B cell (primary cell): ENCODE data around the gene ZNF423. TPM values are rescaled to one million over a fixed set of nuclear protein-coding genes. Genes with fewer than 3 reads are reported as not detected.

ENCODE experiments used
- ATAC-seq: fragments of 200-7000 bp; cut with Tn5 transposase; one replicate; pipeline ENCODE4 v1.10.0; 2021; ENCODE audit warnings: low read depth, mild to moderate bottlenecking, moderate number of reproducible peaks, moderate library complexity
- CTCF ChIA-PET: fragments of 350-600 bp; sonication (Branson Sonifier 250); formaldehyde crosslinking; loops from one replicate; lab custom pipeline; 2021; ENCODE audit warnings: antibody characterized with exemption, inconsistent platforms; lab: Charles Lee
- POLR2A ChIA-PET: fragments of 350-600 bp; sonication (Branson Sonifier 250); formaldehyde crosslinking; loops from one replicate; lab custom pipeline; 2021; ENCODE audit warnings: antibody characterized with exemption; lab: Charles Lee
- DNase-seq: peaks from one replicate; pipeline ENCODE4 v3.0.0; 2013
- H2AFZ ChIP-seq: 2 replicates; pipeline ENCODE4 v1.6.1; 2012; ENCODE audit warnings: mild to moderate bottlenecking, low read depth, low read length; ENCODE audit not compliant: insufficient read depth, poor library complexity, severe bottlenecking
- H3K27ac ChIP-seq, 2 donors: 1 replicate in 1 of 2; 2 replicates in 1 of 2; pipeline ENCODE4 v1.5.1; 2012 to 2013; ENCODE audit warnings: low read length in 2 of 2, mild to moderate bottlenecking in 2 of 2, moderate library complexity in 1 of 2
- H3K27me3 ChIP-seq, 4 experiments: fragments of 200-600 bp in 1 of 4; sonication (generic) in 1 of 4; replicated peaks in 1 of 4; 1 replicate in 2 of 4; 2 replicates in 2 of 4; pipeline versions ENCODE4 v1.6.1 to v1.7.0; 2013 to 2016; ENCODE audit warnings: low read length in 3 of 4, mild to moderate bottlenecking in 2 of 4, mixed read lengths in 1 of 4, moderate library complexity in 1 of 4; ENCODE audit not compliant: insufficient read depth in 4 of 4, control insufficient read depth in 3 of 4; ENCODE audit errors: control extremely low read depth in 1 of 4
- H3K36me3 ChIP-seq, 2 experiments: replicated peaks in 1 of 2; 1 replicate in 1 of 2; 2 replicates in 1 of 2; pipeline versions ENCODE4 v1.6.1 to v1.7.1; 2013; ENCODE audit warnings: low read length in 1 of 2; ENCODE audit not compliant: insufficient read depth in 2 of 2, control insufficient read depth in 1 of 2; ENCODE audit errors: control extremely low read depth in 1 of 2, extremely low read depth in 1 of 2
- H3K4me1 ChIP-seq, 2 donors: fragments of 200-600 bp in 1 of 2; sonication (generic) in 1 of 2; 1 replicate in 1 of 2; 2 replicates in 1 of 2; pipeline versions ENCODE4 v1.5.1 to v1.6.1; 2013 to 2017; ENCODE audit warnings: low read length in 2 of 2; ENCODE audit not compliant: control insufficient read depth in 2 of 2, insufficient read depth in 2 of 2
- H3K4me2 ChIP-seq: replicated peaks from 2 replicates; pipeline ENCODE3; 2012; ENCODE audit warnings: mild to moderate bottlenecking, low read depth, low read length; ENCODE audit not compliant: poor library complexity, severe bottlenecking
- H3K4me3 ChIP-seq, 5 experiments: fragments of 200-600 bp in 1 of 5; sonication (generic) in 1 of 5; 1 replicate in 3 of 5; 2 replicates in 2 of 5; pipeline versions ENCODE4 v1.5.1 to v1.7.0; 2011 to 2016; ENCODE audit warnings: low read length in 4 of 5, mild to moderate bottlenecking in 4 of 5, low read depth in 2 of 5, control low read depth in 1 of 5, moderate library complexity in 1 of 5; ENCODE audit not compliant: insufficient read depth in 1 of 5; ENCODE audit errors: control extremely low read depth in 1 of 5, extremely low read depth in 1 of 5
- H3K79me2 ChIP-seq: fragments of 200-600 bp; sonication (generic); one replicate; pipeline ENCODE4 v1.6.0; 2016; ENCODE audit warnings: low read length; ENCODE audit not compliant: control insufficient read depth, insufficient read depth
- H3K9ac ChIP-seq: fragments of 200-600 bp; sonication (generic); 2 replicates; pipeline ENCODE4 v1.6.1; 2017; ENCODE audit warnings: mild to moderate bottlenecking, low read length, moderate library complexity
- H3K9me3 ChIP-seq, 3 donors: one replicate each; pipeline versions ENCODE4 v1.6.1 to v1.7.1; 2013; ENCODE audit warnings: low read length in 2 of 3; ENCODE audit not compliant: control insufficient read depth in 2 of 3, insufficient read depth in 1 of 3; ENCODE audit errors: control extremely low read depth in 1 of 3
- H4K20me1 ChIP-seq: 2 replicates; pipeline ENCODE4 v1.6.0; 2012; ENCODE audit warnings: mild to moderate bottlenecking, low read length; ENCODE audit not compliant: insufficient read depth, control insufficient read depth, poor library complexity, severe bottlenecking
- H3K27ac Mint-ChIP-seq: one replicate; pipeline ENCODE4 v1.8.0; 2021; ENCODE audit warnings: mixed read lengths
- H3K27me3 Mint-ChIP-seq: one replicate; pipeline ENCODE4 v1.8.0; 2021; ENCODE audit warnings: mixed read lengths
- H3K4me1 Mint-ChIP-seq: one replicate; pipeline ENCODE4 v1.8.0; 2021; ENCODE audit warnings: mixed read lengths
- H3K4me3 Mint-ChIP-seq: one replicate; pipeline ENCODE4 v1.8.0; 2021; ENCODE audit warnings: mixed read lengths
- H3K9me3 Mint-ChIP-seq: one replicate; pipeline ENCODE4 v1.8.0; 2022; ENCODE audit warnings: mixed read lengths; ENCODE audit not compliant: insufficient read depth
- EZH2 ChIP-seq: IDR thresholded peaks from 2 replicates; pipeline ENCODE4 v1.6.1; 2012; ENCODE audit warnings: borderline replicate concordance, low read depth, mild to moderate bottlenecking, moderate library complexity, low read length; ENCODE audit not compliant: insufficient read depth, poor library complexity, severe bottlenecking
- WGBS: methylation state at CpG from one replicate; pipeline ENCODE4 v1.1.5; 2013; ENCODE audit warnings: missing lambda C conversion rate; ENCODE audit not compliant: insufficient coverage; 5-methylcytosine and 5-hydroxymethylcytosine counted together
- intact Hi-C: fragments of 100-400 bp; cut with micrococcal nuclease; formaldehyde crosslinking; loops from one replicate; pipeline ENCODE4 v1.10.0; 2022
- polyA plus RNA-seq: library from polyadenylated mRNA; depleted of rRNA; stranded (reverse); fragments of >200 nt; gene quantifications from 2 replicates; pipeline ENCODE4 v1.2.3, GENCODE V29; 2012
- total RNA-seq, 2 donors: library from RNA; stranded (reverse); fragments of 120-200 nt in 1 of 2; gene quantifications; 1 replicate in 1 of 2; 2 replicates in 1 of 2; pipeline versions ENCODE4 v1.2.3 to v1.2.4, GENCODE V29; 2013 to 2022
- TF ChIP-seq, protein P1 (sequence below): fragments of 200-600 bp; IDR thresholded peaks from one replicate; pipeline ENCODE4 v1.8.0; 2022; ENCODE audit warnings: antibody characterized with exemption, mild to moderate bottlenecking

Gene ZNF423
- total and polyA plus RNA-seq, 2 donors (not counting 1 experiment from before 2014, with no cell fraction given), result not detected

DNA sequence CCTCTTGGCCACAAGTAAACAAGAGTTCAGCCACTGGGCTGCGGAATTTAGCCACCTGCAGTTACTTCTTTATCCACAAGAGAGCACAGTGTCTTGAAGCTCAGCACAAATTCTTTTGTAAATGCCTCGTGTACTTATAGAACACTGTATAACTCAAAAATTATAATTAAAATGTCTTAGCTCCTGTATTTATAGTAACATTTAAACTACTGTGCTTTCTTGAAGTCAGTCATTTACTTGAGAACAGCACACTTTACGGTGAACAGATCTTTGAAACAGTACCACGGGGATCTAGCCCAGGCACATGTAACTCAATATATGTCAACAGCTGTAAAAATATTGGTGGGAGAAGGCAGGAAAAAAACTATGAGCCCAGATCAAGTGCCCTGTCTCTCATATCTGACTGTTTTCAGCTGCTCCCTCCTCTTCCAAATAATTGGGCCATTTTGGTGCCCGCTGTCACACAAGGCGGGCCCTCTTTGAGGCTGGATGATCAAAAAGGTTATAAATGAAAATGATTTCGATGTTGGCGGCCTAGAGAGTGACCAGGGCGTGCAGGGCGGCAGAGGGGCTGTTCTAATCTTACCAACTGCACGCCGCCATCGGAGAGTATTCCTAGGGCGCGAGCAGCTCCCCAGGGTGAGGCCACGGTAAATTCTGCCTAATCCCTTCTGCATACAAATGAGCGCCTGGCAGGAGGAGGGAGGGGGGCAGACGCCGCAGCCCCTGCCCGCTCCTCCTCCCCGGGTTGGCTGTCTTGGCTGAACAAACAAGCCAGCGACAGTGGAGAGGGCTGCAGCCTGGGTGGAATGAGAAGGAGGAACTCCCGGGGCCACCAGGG lies 299.1 kb downstream of the ZNF423 start:
- DNase-seq, result no peak
- no peaks in the 10 kb centered on the region for H3K36me3 ChIP-seq
- Mint-ChIP-seq H3K27ac (no peak overlapping the region), H3K9me3 (no peaks in the 10 kb centered on the region), H3K4me1 (no peaks in the 10 kb centered on the region), H3K4me3 (no peak overlapping the region), H3K27me3 (peaks cover 8% of the 10 kb centered on the region)
- H3K79me2 ChIP-seq, result no peaks in the 10 kb centered on the region
- H3K9ac ChIP-seq, result no peak overlapping the region
- TF ChIP-seq, protein P1, sequence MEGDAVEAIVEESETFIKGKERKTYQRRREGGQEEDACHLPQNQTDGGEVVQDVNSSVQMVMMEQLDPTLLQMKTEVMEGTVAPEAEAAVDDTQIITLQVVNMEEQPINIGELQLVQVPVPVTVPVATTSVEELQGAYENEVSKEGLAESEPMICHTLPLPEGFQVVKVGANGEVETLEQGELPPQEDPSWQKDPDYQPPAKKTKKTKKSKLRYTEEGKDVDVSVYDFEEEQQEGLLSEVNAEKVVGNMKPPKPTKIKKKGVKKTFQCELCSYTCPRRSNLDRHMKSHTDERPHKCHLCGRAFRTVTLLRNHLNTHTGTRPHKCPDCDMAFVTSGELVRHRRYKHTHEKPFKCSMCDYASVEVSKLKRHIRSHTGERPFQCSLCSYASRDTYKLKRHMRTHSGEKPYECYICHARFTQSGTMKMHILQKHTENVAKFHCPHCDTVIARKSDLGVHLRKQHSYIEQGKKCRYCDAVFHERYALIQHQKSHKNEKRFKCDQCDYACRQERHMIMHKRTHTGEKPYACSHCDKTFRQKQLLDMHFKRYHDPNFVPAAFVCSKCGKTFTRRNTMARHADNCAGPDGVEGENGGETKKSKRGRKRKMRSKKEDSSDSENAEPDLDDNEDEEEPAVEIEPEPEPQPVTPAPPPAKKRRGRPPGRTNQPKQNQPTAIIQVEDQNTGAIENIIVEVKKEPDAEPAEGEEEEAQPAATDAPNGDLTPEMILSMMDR, result no peak
- no peak for TF ChIP-seq EZH2
- POLR2A ChIA-PET, result no interaction called here
- no peaks in the 10 kb centered on the region for H4K20me1 ChIP-seq
- H3K9me3 ChIP-seq, result no peaks in the 10 kb centered on the region
- H3K4me1 ChIP-seq, result no peaks in the 10 kb centered on the region
- no peak overlapping the region for H3K27ac ChIP-seq
- ATAC-seq, result no peak
- H3K4me2 ChIP-seq, result no peak overlapping the region
- WGBS, result 89% methylated on average over 17 of the region's 23 CpGs
- H3K4me3 ChIP-seq, result no peak overlapping the region
- CTCF ChIA-PET, result interaction anchor here (1.5 kb wide), 1 partner anchor 36 kb away, joined by 4 read pairs; no protein-coding TSS in a partner anchor
- H2AFZ ChIP-seq, result no peak overlapping the region
- intact Hi-C loops, result no loop called here
- no peaks in the 10 kb centered on the region for H3K27me3 ChIP-seq

DNA sequence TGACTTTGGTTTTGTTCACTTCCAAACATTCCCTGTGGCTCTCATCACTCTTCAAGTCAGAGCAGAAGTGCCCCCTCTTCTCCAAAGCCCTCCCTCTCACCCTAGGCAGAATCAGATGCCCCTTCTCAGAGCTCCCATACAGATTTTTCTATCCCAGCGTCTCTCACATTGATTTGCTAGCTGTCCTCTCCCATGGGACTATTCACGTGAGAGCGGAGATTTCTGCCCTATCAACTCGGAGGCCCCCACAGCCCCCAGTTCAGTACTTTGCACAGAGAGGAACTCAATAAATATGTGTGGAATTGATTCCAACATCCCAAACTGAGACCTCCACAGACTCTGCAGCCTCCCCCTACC lies 299.7 kb downstream of the ZNF423 start:
- H3K27me3 Mint-ChIP-seq, result peaks cover 8% of the 10 kb centered on the region
- H3K4me1 Mint-ChIP-seq, result no peaks in the 10 kb centered on the region
- no peak overlapping the region for H3K9ac ChIP-seq
- no peaks in the 10 kb centered on the region for H3K79me2 ChIP-seq
- intact Hi-C loops, result no loop called here
- POLR2A ChIA-PET, result no interaction called here
- CTCF ChIA-PET, result interaction anchor here (1.5 kb wide), 1 partner anchor 36 kb away, joined by 4 read pairs; no protein-coding TSS in a partner anchor
- H3K4me1 ChIP-seq, result no peaks in the 10 kb centered on the region
- no CpG with 5 or more reads among the region's 4 CpGs for WGBS
- H2AFZ ChIP-seq, result no peak overlapping the region
- H3K9me3 Mint-ChIP-seq, result no peaks in the 10 kb centered on the region
- TF ChIP-seq, protein P1, result no peak
- no peak for TF ChIP-seq EZH2
- H3K27ac ChIP-seq, result no peak overlapping the region
- no peak overlapping the region for H3K4me3 Mint-ChIP-seq
- no peaks in the 10 kb centered on the region for H3K36me3 ChIP-seq
- H3K4me2 ChIP-seq, result no peak overlapping the region
- no peaks in the 10 kb centered on the region for H3K9me3 ChIP-seq
- no peaks in the 10 kb centered on the region for H4K20me1 ChIP-seq
- H3K27ac Mint-ChIP-seq, result no peak overlapping the region
- ATAC-seq (no peak), DNase-seq (no peak)
- H3K27me3 ChIP-seq, result no peaks in the 10 kb centered on the region
- H3K4me3 ChIP-seq, result no peak overlapping the region
